Caco-2 (cell line): ENCODE results near the gene WDR1. TPM values are rescaled to one million over a fixed set of nuclear protein-coding genes. Genes with fewer than 3 reads are reported as not detected.

Source experiments
- BruUV-seq: library from RNA; stranded (reverse); fragments of 400-500 nt; replicated peaks from 2 replicates; lab custom pipeline; 2021; lab: Mats Ljungman, UMichigan
- CTCF ChIA-PET: fragments of 300-600 bp; sonication (Branson Sonifier 250); formaldehyde crosslinking; loops from one replicate; lab custom pipeline; 2022; ENCODE audit warnings: antibody characterized with exemption; lab: Charles Lee
- POLR2A ChIA-PET: fragments of 300-600 bp; sonication (Branson Sonifier 250); formaldehyde crosslinking; loops from one replicate; lab custom pipeline; 2022; ENCODE audit warnings: antibody characterized with exemption; lab: Charles Lee
- DNase-seq, 2 experiments: peaks; one replicate each; pipeline versions ENCODE4 v3.0.0 to v3.0.0-alpha.2; 2020 to 2022
- H3K27me3 ChIP-seq: replicated peaks from 2 replicates; pipeline ENCODE4 v1.6.0; 2011; ENCODE audit warnings: low read length; ENCODE audit not compliant: control insufficient read depth, insufficient read depth
- H3K36me3 ChIP-seq: 2 replicates; pipeline ENCODE4 v1.5.1; 2011; ENCODE audit warnings: low read length; ENCODE audit not compliant: control insufficient read depth, insufficient read depth
- H3K4me1 ChIP-seq: fragments of 250-450 bp; sonication (Bioruptor Pico); 2 replicates; pipeline ENCODE4 v1.5.1; 2020; ENCODE audit warnings: mild to moderate bottlenecking
- H3K4me3 ChIP-seq: 2 replicates; pipeline ENCODE4 v1.5.1; 2011; ENCODE audit warnings: low read depth, mild to moderate bottlenecking, control low read depth, low read length
- H3K9me3 ChIP-seq: fragments of 250-450 bp; sonication (Bioruptor Pico); 2 replicates; pipeline ENCODE4 v1.5.1; 2020; ENCODE audit warnings: mild to moderate bottlenecking, moderate library complexity
- H3K27ac Mint-ChIP-seq: one replicate; pipeline ENCODE4 v1.8.0; 2022; ENCODE audit warnings: mixed read lengths; ENCODE audit not compliant: unreplicated experiment
- H3K27me3 Mint-ChIP-seq: one replicate; pipeline ENCODE4 v1.8.0; 2022; ENCODE audit warnings: mixed read lengths; ENCODE audit not compliant: insufficient read depth, unreplicated experiment
- H3K36me3 Mint-ChIP-seq: one replicate; pipeline ENCODE4 v1.8.0; 2022; ENCODE audit warnings: mild to moderate bottlenecking, mixed read lengths; ENCODE audit not compliant: insufficient read depth, unreplicated experiment
- H3K4me1 Mint-ChIP-seq: one replicate; pipeline ENCODE4 v1.8.0; 2022; ENCODE audit warnings: low read depth, mixed read lengths; ENCODE audit not compliant: unreplicated experiment
- H3K4me3 Mint-ChIP-seq: one replicate; pipeline ENCODE4 v1.8.0; 2022; ENCODE audit warnings: mild to moderate bottlenecking, moderate library complexity, mixed read lengths; ENCODE audit not compliant: unreplicated experiment
- H3K9me3 Mint-ChIP-seq: one replicate; pipeline ENCODE4 v1.8.0; 2022; ENCODE audit warnings: mixed read lengths; ENCODE audit not compliant: unreplicated experiment
- CTCF ChIP-seq, 2 experiments: fragments of 200-600 bp in 1 of 2; IDR thresholded peaks; 1 replicate in 1 of 2; 2 replicates in 1 of 2; pipeline versions ENCODE4 v1.5.1 to v1.8.0; 2011 to 2022; ENCODE audit warnings: antibody characterized with exemption in 1 of 2, control low read depth in 1 of 2, inconsistent platforms in 1 of 2, low read depth in 1 of 2, low read length in 1 of 2, mild to moderate bottlenecking in 1 of 2, moderate library complexity in 1 of 2; ENCODE audit not compliant: insufficient read depth in 1 of 2, severe bottlenecking in 1 of 2, unreplicated experiment in 1 of 2
- intact Hi-C: fragments of 100-400 bp; cut with micrococcal nuclease; formaldehyde crosslinking; loops from one replicate; pipeline ENCODE4 v1.10.0; 2022; ENCODE audit not compliant: unreplicated experiment
- total RNA-seq: library from RNA; stranded (reverse); gene quantifications from 2 replicates; pipeline ENCODE4 v1.2.3, GENCODE V29; 2022

The WDR1 gene
- total RNA-seq, 1 experiment from 2014 or later = 250 TPM

GRCh38 chr4:10153161-10153560 lies 36.6 kb upstream of the WDR1 start:
- intact Hi-C loops = no loop called here

DNA sequence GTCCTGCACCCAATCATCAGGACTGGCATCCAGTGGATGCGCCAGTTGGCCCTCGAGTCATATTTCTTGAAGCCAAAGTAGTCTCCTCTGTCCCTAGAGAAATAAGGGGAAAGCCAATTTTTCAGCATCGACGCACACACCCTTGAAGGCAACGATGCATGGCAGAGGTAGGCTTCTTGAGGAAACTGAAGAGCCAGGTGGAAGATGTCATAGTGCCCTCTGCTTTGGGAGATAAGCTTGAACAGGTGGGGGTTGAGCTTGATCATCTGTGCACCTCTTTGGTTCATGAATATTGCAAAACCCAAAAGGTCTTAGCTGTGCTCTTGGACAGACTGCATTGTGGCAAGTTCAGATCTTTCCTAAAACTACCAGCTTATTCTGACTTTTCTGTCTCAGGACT lies 34.6 kb upstream of the WDR1 start:
- ChIA-PET CTCF (interaction anchor here (1.8 kb wide), 1 partner anchor 14 kb away, joined by 4 read pairs; no protein-coding TSS in a partner anchor), POLR2A (no interaction called here)
- no peaks in the 10 kb centered on the region for H3K9me3 Mint-ChIP-seq
- peaks cover 5% of the 10 kb centered on the region for H3K27me3 Mint-ChIP-seq
- Histone ChIP-seq H3K4me1 (no peaks in the 10 kb centered on the region), H3K36me3 (no peaks in the 10 kb centered on the region), H3K9me3 (no peaks in the 10 kb centered on the region), H3K27me3 (no peaks in the 10 kb centered on the region; the same call in 1 of the 2 replicates), H3K4me3 (no peak overlapping the region)
- no peak overlapping the region for H3K27ac Mint-ChIP-seq
- no peak for DNase-seq
- no peak overlapping the region for H3K4me3 Mint-ChIP-seq
- H3K4me1 Mint-ChIP-seq = no peaks in the 10 kb centered on the region
- no peak for TF ChIP-seq CTCF (IDR thresholded peaks at IDR 0.05; ENCODE audit: insufficient read depth in 1 of 2, low read depth in 1 of 2, low read length in 1 of 2, severe bottlenecking in 1 of 2, unreplicated experiment in 1 of 2)
- intact Hi-C loops = no loop called here
- no peaks in the 10 kb centered on the region for H3K36me3 Mint-ChIP-seq
- no TSS peak for BruUV-seq

More at GRCh38 chr4:10153161-10153560, 36.6 kb upstream of the WDR1 start:
- ChIA-PET POLR2A (no interaction called here), CTCF (interaction anchor here (1.1 to 1.8 kb wide), 2 partner anchors 12 to 269 kb away, joined by 3 to 4 read pairs; no protein-coding TSS in a partner anchor)
- Mint-ChIP-seq H3K27ac (no peak overlapping the region), H3K4me1 (no peaks in the 10 kb centered on the region), H3K36me3 (no peaks in the 10 kb centered on the region), H3K9me3 (no peaks in the 10 kb centered on the region), H3K4me3 (no peak overlapping the region), H3K27me3 (peaks cover 6% of the 10 kb centered on the region)
- no peak for TF ChIP-seq CTCF (IDR thresholded peaks at IDR 0.05; ENCODE audit: insufficient read depth in 1 of 2, low read depth in 1 of 2, low read length in 1 of 2, severe bottlenecking in 1 of 2, unreplicated experiment in 1 of 2)
- H3K9me3 ChIP-seq = no peaks in the 10 kb centered on the region
- no peaks in the 10 kb centered on the region for H3K4me1 ChIP-seq
- H3K4me3 ChIP-seq = no peak overlapping the region
- H3K36me3 ChIP-seq = no peaks in the 10 kb centered on the region
- BruUV-seq = no TSS peak
- DNase-seq = no peak
- H3K27me3 ChIP-seq = no peaks in the 10 kb centered on the region; the same call in 1 of the 2 replicates

DNA sequence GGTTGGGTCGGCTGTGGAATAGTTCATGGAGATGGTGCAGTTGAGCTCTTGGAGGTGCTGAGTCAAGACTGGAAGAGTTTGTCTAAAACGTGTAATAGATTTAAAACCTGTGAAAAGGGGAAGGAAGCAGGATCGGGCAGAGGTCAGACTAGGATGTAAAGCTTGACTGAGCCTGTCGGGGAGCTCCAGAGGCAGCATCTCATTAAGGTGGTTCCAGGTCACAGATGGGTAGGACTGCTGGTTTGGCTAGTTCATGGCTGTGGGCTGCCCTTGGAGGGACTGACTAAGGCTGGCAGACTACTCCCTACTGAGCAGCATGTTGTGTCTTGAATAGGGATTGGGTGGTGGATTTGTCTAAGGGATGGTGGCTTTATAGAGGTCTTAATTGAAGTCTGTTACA lies 28.4 kb upstream of the WDR1 start:
- Histone ChIP-seq H3K36me3 (no peaks in the 10 kb centered on the region), H3K9me3 (no peaks in the 10 kb centered on the region), H3K27me3 (no peaks in the 10 kb centered on the region), H3K4me1 (no peaks in the 10 kb centered on the region), H3K4me3 (no peak overlapping the region)
- ChIA-PET POLR2A (no interaction called here), CTCF (no interaction called here)
- DNase-seq = no peak
- no TSS peak for BruUV-seq
- Mint-ChIP-seq H3K36me3 (no peaks in the 10 kb centered on the region), H3K4me1 (no peaks in the 10 kb centered on the region), H3K9me3 (no peaks in the 10 kb centered on the region), H3K27ac (no peak overlapping the region), H3K27me3 (peaks cover 8% of the 10 kb centered on the region), H3K4me3 (no peak overlapping the region)
- intact Hi-C loops = no loop called here
- TF ChIP-seq CTCF (IDR thresholded peaks at IDR 0.05; ENCODE audit: insufficient read depth in 1 of 2, low read depth in 1 of 2, low read length in 1 of 2, severe bottlenecking in 1 of 2, unreplicated experiment in 1 of 2) = no peak
